ENCODE results near the gene ICAM2.
A peak's percentile ranks its signal among the peaks of the same experiment; 100 is the strongest.
"Not testable (repeated sequence)": the region's sequence is repeated elsewhere in the genome, so short reads cannot be mapped to it uniquely, and the experiment has no call there.

ICAM2 gene

GRCh38 chr17:64008830-64009229 lies 11.6 kb downstream of the ICAM2 start:
- peak; percentile 0 for DNase-seq

- peak; percentile 0 for DNase-seq
Measured at GRCh38 chr17:64008346-64008745, 12.1 kb downstream of the ICAM2 start.

- no peak for DNase-seq
Measured at GRCh38 chr17:64007838-64008282, 12.6 kb downstream of the ICAM2 start.

GRCh38 chr17:64007089-64007837 lies 13.2 kb downstream of the ICAM2 start:
- DNase-seq = not testable (repeated sequence)

- DNase-seq = no peak
Measured at GRCh38 chr17:64006361-64007088, 13.9 kb downstream of the ICAM2 start.

DNA sequence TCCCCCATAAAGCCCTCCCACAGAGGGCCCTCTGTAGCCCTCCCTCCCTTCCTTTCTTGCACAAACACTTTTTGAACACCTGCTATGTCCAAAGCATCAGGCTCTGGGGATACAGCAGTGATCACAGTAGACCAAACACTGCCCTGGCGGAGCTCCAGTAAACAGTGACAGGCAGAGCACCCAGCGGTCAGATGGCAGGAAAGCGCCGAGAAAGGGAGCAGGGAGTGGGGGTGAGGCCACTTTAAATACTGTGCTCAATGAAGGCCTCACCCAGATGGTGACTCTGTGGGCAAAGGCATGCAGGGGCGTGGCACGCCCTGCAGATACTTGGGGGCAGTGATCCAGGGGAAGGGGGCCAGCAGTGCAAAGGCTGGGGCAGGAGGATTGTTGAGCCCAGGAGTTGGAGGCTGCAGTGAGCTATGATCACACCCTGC lies 14.7 kb downstream of the ICAM2 start:
- no peak for DNase-seq

GRCh38 chr17:64004903-64005733 lies 15.3 kb downstream of the ICAM2 start:
- DNase-seq = peak; percentile 1

DNA sequence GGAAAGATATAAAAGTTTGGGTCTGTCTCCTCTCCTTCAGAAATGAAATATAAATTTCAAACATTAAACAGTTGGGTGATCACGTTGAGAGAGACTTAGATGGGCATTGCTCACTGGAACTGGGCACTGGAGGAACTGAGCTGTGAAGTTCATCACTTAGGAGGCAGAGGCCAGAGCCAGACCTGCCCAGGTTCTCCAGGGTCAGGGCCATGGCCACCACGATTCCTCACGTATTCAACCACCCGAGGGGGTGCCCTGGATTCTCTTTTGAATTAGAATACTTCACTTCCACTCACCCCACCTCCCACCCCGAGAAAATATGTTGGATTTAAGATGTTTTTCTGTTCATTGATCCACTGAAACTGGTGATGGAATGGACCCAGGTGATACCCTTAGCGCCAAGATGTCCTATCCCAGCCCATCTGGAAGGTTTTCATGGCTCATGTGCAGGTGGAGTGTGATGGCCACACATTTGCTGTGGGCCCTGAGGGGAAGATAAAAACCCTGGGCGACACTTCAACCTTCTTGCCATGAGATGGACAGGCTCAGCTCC lies 16.1 kb downstream of the ICAM2 start:
- DNase-seq = no peak

- no peak for DNase-seq
Measured at GRCh38 chr17:64003526-64004121, 16.8 kb downstream of the ICAM2 start.

DNA sequence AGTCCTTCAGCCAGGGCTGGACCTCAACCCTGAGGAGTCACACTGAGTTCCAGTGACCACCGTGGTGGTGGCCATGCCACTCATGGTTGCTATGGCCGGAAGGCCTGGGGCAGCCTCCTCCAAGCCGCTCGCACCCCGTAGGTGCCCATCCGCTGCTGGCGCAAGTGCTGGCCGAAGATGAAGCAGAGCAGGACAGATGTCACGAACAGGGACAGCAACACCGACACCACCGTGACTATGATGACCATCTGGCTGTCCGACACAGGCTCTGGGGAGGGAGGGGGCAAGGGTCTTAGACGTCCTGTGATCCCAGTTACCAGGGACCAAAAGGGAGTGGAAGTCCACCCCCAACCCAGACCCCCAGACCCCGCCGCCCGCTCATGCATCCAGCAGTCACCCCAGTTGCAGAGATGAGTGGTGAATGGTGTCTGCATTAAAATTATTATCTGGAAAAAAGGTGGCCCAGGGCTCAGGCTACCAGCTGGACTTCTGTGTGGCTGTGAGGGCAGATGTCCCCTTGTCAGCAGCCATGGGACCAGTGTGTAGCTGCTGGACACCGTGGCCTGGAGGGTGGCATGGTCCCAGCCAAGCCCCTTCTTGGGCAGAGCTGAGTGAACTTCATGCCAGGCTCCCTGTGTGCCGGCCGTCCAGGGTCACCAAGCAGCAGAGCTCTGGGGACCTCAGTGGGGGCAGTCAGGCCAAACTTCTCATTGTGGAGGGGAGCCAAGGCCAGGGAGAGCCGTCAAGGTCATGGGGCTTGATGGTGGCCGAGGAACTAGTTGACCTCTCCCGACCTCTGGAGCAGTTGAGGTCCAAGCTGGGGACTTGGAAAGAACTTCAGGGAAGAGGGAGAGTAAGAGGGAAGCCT lies 17.5 kb downstream of the ICAM2 start:
- DNase-seq = no peak

GRCh38 chr17:64001763-64002529 lies 18.5 kb downstream of the ICAM2 start:
- no peak for DNase-seq

- DNase-seq = no peak
Measured at GRCh38 chr17:64001091-64001579, 19.3 kb downstream of the ICAM2 start.

DNA sequence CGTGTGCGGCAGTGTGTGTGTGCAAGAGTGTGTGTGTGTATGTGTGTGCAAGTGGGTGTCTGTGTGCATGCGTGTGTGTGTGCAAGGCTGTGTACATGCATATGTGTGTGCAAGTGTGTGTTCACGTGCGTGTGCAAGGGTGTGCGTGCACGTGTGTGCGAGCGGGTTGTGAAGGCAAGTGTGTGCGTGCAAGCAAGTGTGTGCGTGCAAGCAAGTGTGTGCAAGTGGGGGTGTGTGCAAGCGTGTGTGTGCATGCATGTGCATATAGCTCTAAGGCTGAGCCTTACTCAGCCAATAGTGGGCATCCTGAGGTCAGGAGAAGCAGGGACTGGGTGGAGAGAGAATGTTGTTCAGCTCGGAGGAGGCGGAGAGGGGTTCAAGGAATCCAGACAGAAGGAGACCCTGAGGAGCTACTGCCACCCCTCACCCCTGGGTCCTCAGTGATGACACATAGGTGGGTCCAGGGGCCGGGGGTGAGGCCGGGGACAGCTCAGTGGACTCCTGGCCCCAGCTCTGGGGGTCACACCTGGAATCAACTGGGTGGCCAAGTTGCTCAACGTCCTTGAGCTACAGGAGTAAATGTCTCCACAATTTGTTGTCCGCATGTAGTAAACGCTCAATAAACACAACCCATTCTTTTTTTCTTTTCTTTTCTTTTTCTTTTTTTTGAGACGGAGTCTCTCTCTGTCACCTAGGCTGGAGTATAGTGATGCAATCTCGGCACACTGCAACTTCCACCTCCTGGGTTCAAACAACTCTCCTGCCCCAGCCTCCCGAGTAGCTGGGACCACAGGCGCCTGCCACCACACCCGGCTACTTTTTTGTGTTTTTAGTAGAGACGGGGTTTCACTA lies 20.5 kb downstream of the ICAM2 start:
- no peak for DNase-seq

DNA sequence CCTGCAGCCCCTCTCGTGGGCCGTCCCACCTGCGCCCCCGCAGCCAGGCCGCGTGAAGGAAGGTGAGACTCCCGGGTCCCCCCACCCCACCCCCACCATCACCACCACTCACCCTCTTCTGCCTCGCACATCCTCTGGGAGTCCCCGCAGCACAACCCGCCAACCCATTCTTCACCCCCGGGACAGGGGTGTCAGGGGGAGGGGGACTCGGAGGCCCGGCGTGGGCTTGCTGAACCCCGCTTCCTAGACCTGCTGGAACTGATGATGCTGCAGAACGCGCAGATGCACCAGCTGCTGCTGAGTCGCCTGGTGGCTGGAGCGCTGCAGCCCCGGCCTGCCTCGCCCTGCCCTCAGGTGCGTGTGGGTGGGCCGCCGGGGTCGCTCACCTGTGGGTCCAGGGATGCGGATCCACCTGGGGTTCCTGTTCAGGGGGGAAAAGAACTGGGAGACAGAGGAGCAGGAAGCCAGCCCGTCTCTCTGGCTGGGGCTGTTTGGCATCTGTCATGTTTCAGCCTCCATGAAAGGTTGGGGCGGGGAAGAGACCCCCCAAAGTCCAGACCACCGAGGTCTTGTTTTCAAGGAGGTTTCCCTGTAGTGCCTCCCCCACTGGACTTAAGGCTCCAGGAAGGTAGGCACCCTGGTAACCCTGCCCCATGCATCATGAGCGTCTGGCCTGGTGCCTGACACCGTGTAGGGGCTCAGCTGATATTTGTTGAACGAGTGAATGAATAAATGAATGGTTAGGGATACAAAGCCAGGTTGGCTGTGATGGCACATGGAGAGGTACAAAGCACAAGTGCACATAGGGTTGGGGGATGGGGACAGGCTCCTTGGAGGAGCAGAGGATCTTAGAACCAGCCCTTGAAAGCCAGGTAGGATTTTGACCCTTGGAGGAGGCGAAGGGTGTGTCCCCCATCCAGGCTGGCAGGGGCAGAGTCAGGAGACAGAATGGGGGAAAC lies 21.4 kb downstream of the ICAM2 start:
- DNase-seq = no peak

DNA sequence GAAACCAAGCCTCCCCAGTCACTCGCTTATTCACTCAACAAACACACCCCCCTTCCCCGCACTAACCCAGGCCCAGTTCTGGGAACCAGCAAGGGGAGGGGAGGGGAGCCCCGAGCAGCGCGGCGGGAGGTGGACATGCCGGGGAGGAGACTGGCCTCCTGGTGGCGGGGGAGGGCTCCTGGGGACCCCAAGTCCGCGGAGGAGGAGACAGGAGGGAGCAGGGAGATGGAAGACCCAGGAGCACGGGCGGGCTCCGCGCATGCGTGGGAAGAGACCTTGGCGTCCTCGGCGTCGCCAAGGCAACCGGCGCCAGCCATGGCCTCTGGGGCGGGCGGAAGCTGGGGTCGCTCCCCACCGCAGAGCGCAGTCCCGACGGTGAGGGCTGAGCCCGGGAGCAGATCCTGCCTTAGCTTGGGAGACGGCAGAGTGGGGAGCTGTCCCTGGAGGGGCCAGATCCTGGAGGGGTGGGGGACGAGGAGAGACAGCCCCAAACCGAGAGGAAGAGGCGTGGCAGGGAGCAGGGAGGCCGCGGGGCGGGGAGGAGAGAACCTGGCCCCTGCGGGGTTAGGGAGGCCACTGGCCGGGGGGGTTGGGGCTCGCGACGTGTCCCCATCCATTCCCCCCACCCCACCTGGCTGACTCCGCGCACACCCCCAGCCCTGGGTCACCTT lies 22.2 kb downstream of the ICAM2 start, which contains the start of gene PRR29:
PRR29 (plus strand) TSS at position 302 of the 671 bp plus-strand sequence; CDS start at position 316, 14 bp downstream.
- DNase-seq = peak; percentile 80

- no peak for DNase-seq
Measured at GRCh38 chr17:63997341-63998048, 22.9 kb downstream of the ICAM2 start.

Measured in activated CD4-positive, alpha-beta T cell treated with anti-CD3 and anti-CD28 coated beads for 48 hours (primary cell).